ENCODE results near the gene NUAK2.

DNA sequence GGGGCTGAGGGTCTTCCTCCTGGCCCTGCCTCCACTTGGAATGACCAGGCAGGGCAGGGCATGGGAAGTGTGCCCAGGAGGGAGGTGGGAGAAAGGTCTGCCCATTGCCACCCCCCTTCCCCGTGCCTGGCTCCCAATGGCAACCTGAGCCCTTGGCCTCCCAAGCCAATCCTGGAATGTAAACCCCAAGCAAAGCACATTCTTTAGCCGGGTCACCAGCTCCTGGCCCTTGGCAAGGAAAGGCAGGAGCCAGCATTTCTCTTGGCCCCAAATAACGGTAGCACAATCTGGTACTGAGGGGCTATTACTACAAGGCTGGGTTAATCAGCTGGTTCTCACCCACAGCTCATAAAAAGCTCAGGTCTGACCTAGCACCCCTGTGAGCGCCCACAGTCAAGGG lies 6.9 kb upstream of the NUAK2 start:
- TF ChIP-seq GATA1 (IDR thresholded peaks at IDR 0.05; ENCODE audit: low read depth, low read length) (no peak), POLR2A (IDR thresholded peaks at IDR 0.05; ENCODE audit: low read length) (no peak)
